ENCODE measurements around the gene ATP1B1. TPM values are rescaled to one million over a fixed set of nuclear protein-coding genes. Genes with fewer than 3 reads are reported as not detected.

Gene ATP1B1
- total and polyA plus RNA-seq, 2 of the 13 experiments (the other 11 are each of a cell fraction or from before 2014, with no cell fraction given), result 134 to 135 TPM

- TF ChIP-seq PREB (CRISPR knock-in tag; IDR thresholded peaks at IDR 0.05), result no peak
- TF ChIP-seq NR2F1 (CRISPR knock-in tag; IDR thresholded peaks at IDR 0.05), result no peak
- no peak for TF ChIP-seq JUND (CRISPR knock-in tag; IDR thresholded peaks at IDR 0.05)
- no peak for TF ChIP-seq CREBL2 (CRISPR knock-in tag; IDR thresholded peaks at IDR 0.05; ENCODE audit: borderline replicate concordance)
- no peak for TF ChIP-seq U2AF2 (IDR thresholded peaks at IDR 0.05; ENCODE audit: low read depth, low read length)
- no peak for TF ChIP-seq DNMT3B (CRISPR knock-in tag; conservative IDR thresholded peaks at IDR 0.05)
- no peak for TF ChIP-seq ZNF280D (CRISPR knock-in tag; IDR thresholded peaks at IDR 0.05)
- no peak for TF ChIP-seq CHD4 (IDR thresholded peaks at IDR 0.05; ENCODE audit: borderline replicate concordance, low read length)
- TF ChIP-seq HNRNPUL1 (IDR thresholded peaks at IDR 0.05; ENCODE audit: low read depth, low read length), result no peak
- no peak for TF ChIP-seq ZNF24 (IDR thresholded peaks at IDR 0.05)
- no peak for TF ChIP-seq ZBTB33 (CRISPR knock-in tag; IDR thresholded peaks at IDR 0.05)
- 0 out of 2 replicates have a peak, but pooled peaks have one; percentile 28 for TF ChIP-seq ZBTB38 (CRISPR knock-in tag; IDR thresholded peaks at IDR 0.05)
- TF ChIP-seq ZNF589 (CRISPR knock-in tag; conservative IDR thresholded peaks at IDR 0.05), result no peak
- TF ChIP-seq ZNF646 (CRISPR knock-in tag; IDR thresholded peaks at IDR 0.05), result no peak
Measured at GRCh38 chr1:169108863-169109560, 2.5 kb downstream of the ATP1B1 start (continued).
